Testis (tissue), 3 donors: Measurements from ENCODE around the gene CDH11. TPM values are rescaled to one million over a fixed set of nuclear protein-coding genes. Genes with fewer than 3 reads are reported as not detected.
A peak's percentile ranks its signal among the peaks of the same experiment; 100 is the strongest.

Experiments
- DNase-seq: peaks from one replicate; pipeline ENCODE4 v3.0.0-alpha.2; 2019
- H3K27ac ChIP-seq, 2 donors: fragments of 200-600 bp; sonication (generic); one replicate each; pipeline ENCODE4 v1.5.1; 2019
- H3K27me3 ChIP-seq: fragments of 200-600 bp; sonication (generic); one replicate; pipeline ENCODE4 v1.5.1; 2019
- H3K36me3 ChIP-seq: fragments of 200-600 bp; sonication (generic); one replicate; pipeline ENCODE4 v1.5.1; 2017; ENCODE audit warnings: low read depth; ENCODE audit errors: missing control alignments
- H3K4me1 ChIP-seq: fragments of 200-600 bp; sonication (generic); one replicate; pipeline ENCODE4 v1.5.1; 2019
- H3K4me3 ChIP-seq, 2 donors: fragments of 200-600 bp; sonication (generic); one replicate each; pipeline ENCODE4 v1.5.1; 2017 to 2019
- H3K9me3 ChIP-seq: fragments of 200-600 bp; sonication (generic); one replicate; pipeline ENCODE4 v1.5.1; 2017
- CTCF ChIP-seq, 3 experiments: fragments of 450-650 bp in 2 of 3; fragments of 200-600 bp in 1 of 3; sonication (generic) in 1 of 3; IDR thresholded peaks; one replicate each; pipeline ENCODE4 v1.5.1; 2016 to 2019; ENCODE audit warnings: antibody characterized with exemption in 3 of 3, mild to moderate bottlenecking in 2 of 3, moderate library complexity in 1 of 3
- POLR2A ChIP-seq: fragments of 450-650 bp; IDR thresholded peaks from one replicate; pipeline ENCODE4 v1.6.1; 2017; ENCODE audit warnings: antibody characterized with exemption, mild to moderate bottlenecking, moderate library complexity
- WGBS, 2 donors: methylation state at CpG; one replicate each; pipeline ENCODE4 v1.1.5; 2018; 5-methylcytosine and 5-hydroxymethylcytosine counted together
- intact Hi-C: fragments of 100-400 bp; cut with DNase I; formaldehyde crosslinking; loops from one replicate; pipeline ENCODE4 v1.15.1; 2023; ENCODE audit warnings: low total_unique reads
- polyA plus RNA-seq: library from polyadenylated mRNA; stranded (reverse); fragments of 350-450 nt; fragmentation: Illumina TruSeq; extraction: RNeasy Lipid Tissue Mini Kit (QIAGEN cat#74804); gene quantifications from one replicate; pipeline ENCODE4 v1.2.3, GENCODE V29; 2014; ENCODE audit warnings: low read depth, low replicate concordance; ENCODE audit not compliant: insufficient read depth
- total RNA-seq, 2 donors: library from RNA; depleted of rRNA; stranded (reverse); fragments of >200 nt; gene quantifications; one replicate each; pipeline ENCODE4 v1.2.3, GENCODE V29; 2016

The CDH11 gene
- total and polyA plus RNA-seq, 3 donors from 2014 or later: 24.0 to 32.8 (median 32.5) TPM

- Histone ChIP-seq H3K27me3 (no peaks in the 10 kb centered on the region), H3K9me3 (no peaks in the 10 kb centered on the region), H3K4me3 (no peak overlapping the region), H3K4me1 (peaks cover 11% of the 10 kb centered on the region), H3K27ac (peak overlapping the region in 1 of 2 donors; percentile 90), H3K36me3 (no peaks in the 10 kb centered on the region)
- 40 to 47% methylated on average over 2 of the region's 2 CpGs for WGBS, 2 donors
- TF ChIP-seq POLR2A (no peak), CTCF (IDR thresholded peaks at IDR 0.05) (no peak)
- no peak for DNase-seq
- intact Hi-C loops: no loop called here
These were observed 2.7 kb upstream of the CDH11 start for GRCh38 chr16:65124596-65124995.

- DNase-seq: no peak
- Histone ChIP-seq H3K27ac (peak overlapping the region; percentile 81 to 90), H3K36me3 (no peaks in the 10 kb centered on the region), H3K9me3 (no peaks in the 10 kb centered on the region), H3K4me1 (peaks cover 12% of the 10 kb centered on the region), H3K4me3 (peak overlapping the region in 1 of 2 donors; percentile 78), H3K27me3 (no peaks in the 10 kb centered on the region)
- intact Hi-C loops: no loop called here
- WGBS, 2 donors: 20 to 27% methylated on average over 7 of the region's 7 CpGs
- TF ChIP-seq POLR2A: no peak
- no peak for TF ChIP-seq CTCF (IDR thresholded peaks at IDR 0.05)
These were observed 2.3 kb upstream of the CDH11 start for GRCh38 chr16:65124212-65124548.

- peak overlapping the region; percentile 61 to 78 for H3K4me3 ChIP-seq
- no peaks in the 10 kb centered on the region for H3K9me3 ChIP-seq
- WGBS, 2 donors: 2 to 3% methylated on average over 21 to 38 of the region's 51 CpGs
- H3K27ac ChIP-seq: peak overlapping the region; percentile 81 to 90
- DNase-seq: peak; percentile 27
- H3K27me3 ChIP-seq: no peaks in the 10 kb centered on the region
- TF ChIP-seq POLR2A (no peak), CTCF (IDR thresholded peaks at IDR 0.05) (no peak)
- intact Hi-C loops: no loop called here
- H3K36me3 ChIP-seq: no peaks in the 10 kb centered on the region
- peaks cover 12% of the 10 kb centered on the region for H3K4me1 ChIP-seq
These were observed 1.7 kb upstream of the CDH11 start for GRCh38 chr16:65123396-65124211.

- intact Hi-C loops: no loop called here
- peak overlapping the region; percentile 81 to 90 for H3K27ac ChIP-seq
- 0% methylated on average over 17 to 42 of the region's 48 CpGs for WGBS, 2 donors
- no peaks in the 10 kb centered on the region for H3K27me3 ChIP-seq
- H3K36me3 ChIP-seq: no peaks in the 10 kb centered on the region
- DNase-seq: peak; percentile 61
- H3K4me1 ChIP-seq: peaks cover 13% of the 10 kb centered on the region
- H3K9me3 ChIP-seq: no peaks in the 10 kb centered on the region
- TF ChIP-seq POLR2A: no peak
- no peak for TF ChIP-seq CTCF (IDR thresholded peaks at IDR 0.05)
- peak overlapping the region; percentile 61 to 78 for H3K4me3 ChIP-seq
These were observed 997 bp upstream of the CDH11 start for GRCh38 chr16:65122724-65123395.
